ENCODE data around the gene MEAF6.

GRCh38 chr1:37560401-37561132, 46.0 kb upstream of the MEAF6 start:
- TF ChIP-seq POLR2A (IDR thresholded peaks at IDR 0.05; ENCODE audit: low read depth, low read length) (no peak), POLR2AphosphoS5 (IDR thresholded peaks at IDR 0.05; ENCODE audit: low read depth, low read length) (no peak)

Measured in GM12892 (cell line).